Endothelial cell of umbilical vein (primary cell): ENCODE measurements around the gene LRRC8C.

ENCODE experiments used
- CTCF ChIP-seq, 2 donors: IDR thresholded peaks; 1 replicate in 1 of 2; 2 replicates in 1 of 2; pipeline ENCODE4 v1.5.1; 2011; ENCODE audit warnings: low read length in 2 of 2, mild to moderate bottlenecking in 2 of 2, moderate library complexity in 2 of 2, control low read depth in 1 of 2, inconsistent platforms in 1 of 2, low read depth in 1 of 2; ENCODE audit not compliant: insufficient read depth in 1 of 2; ENCODE audit errors: extremely low read depth in 1 of 2
- EZH2 ChIP-seq: IDR thresholded peaks from 2 replicates; pipeline ENCODE4 v1.6.1; 2012; ENCODE audit warnings: borderline replicate concordance, low read depth, mild to moderate bottlenecking, moderate library complexity, low read length, inconsistent platforms; ENCODE audit not compliant: severe bottlenecking

- TF ChIP-seq CTCF (IDR thresholded peaks at IDR 0.05; ENCODE audit: extremely low read depth in 1 of 2, insufficient read depth in 1 of 2, low read depth in 1 of 2, low read length in 2 of 2) = no peak
- TF ChIP-seq EZH2 = no peak
Measured at GRCh38 chr1:89728381-89728780, 95.5 kb downstream of the LRRC8C start.
